PC-3 (cell line): Measurements from ENCODE around the gene CHST14. TPM values are rescaled to one million over a fixed set of nuclear protein-coding genes. Genes with fewer than 3 reads are reported as not detected.

Experiments
- ATAC-seq: fragments of 200-7000 bp; cut with Tn5 transposase; 2 replicates; pipeline ENCODE4 v1.9.1; 2020; ENCODE audit warnings: mild to moderate bottlenecking, moderate library complexity
- BruUV-seq: library from RNA; stranded (reverse); fragments of 400-500 nt; replicated peaks from 2 replicates; lab custom pipeline; 2021; lab: Mats Ljungman, UMichigan
- CTCF ChIA-PET: fragments of 300-600 bp; sonication (Branson Sonifier 250); formaldehyde crosslinking; loops from one replicate; lab custom pipeline; 2022; ENCODE audit warnings: antibody characterized with exemption; lab: Charles Lee
- POLR2A ChIA-PET: fragments of 300-600 bp; sonication (Branson Sonifier 250); formaldehyde crosslinking; loops from one replicate; lab custom pipeline; 2022; ENCODE audit warnings: antibody characterized with exemption; ENCODE audit not compliant: unreplicated experiment; lab: Charles Lee
- DNase-seq: peaks from one replicate; pipeline ENCODE4 v3.0.0-alpha.2; 2015
- H2AFZ ChIP-seq: fragments of 300-600 bp; sonication (generic); 2 replicates; pipeline ENCODE4 v1.6.0; 2016; ENCODE audit warnings: antibody characterized with exemption, low read length
- H3F3A ChIP-seq: fragments of 300-600 bp; sonication (generic); one replicate; pipeline ENCODE4 v1.6.0; 2017; ENCODE audit warnings: antibody characterized with exemption, low read length, control low read depth, mild to moderate bottlenecking; ENCODE audit not compliant: unreplicated experiment
- H3K27ac ChIP-seq: fragments of 300-600 bp; sonication (generic); 2 replicates; pipeline ENCODE4 v1.5.1; 2016; ENCODE audit warnings: mild to moderate bottlenecking, low read length
- H3K27me3 ChIP-seq: fragments of 300-600 bp; sonication (generic); 2 replicates; pipeline ENCODE4 v1.6.1; 2016; ENCODE audit warnings: low read length, mixed read lengths
- H3K36me3 ChIP-seq: fragments of 300-600 bp; sonication (generic); 2 replicates; pipeline ENCODE4 v1.6.1; 2016; ENCODE audit warnings: low read depth, mixed run types, low read length, mixed read lengths
- H3K4me1 ChIP-seq: fragments of 300-600 bp; sonication (generic); 2 replicates; pipeline ENCODE4 v1.5.1; 2016; ENCODE audit warnings: low read length; ENCODE audit not compliant: insufficient read depth
- H3K4me2 ChIP-seq: fragments of 300-600 bp; sonication (generic); 2 replicates; pipeline ENCODE4 v1.6.0; 2016; ENCODE audit warnings: low read length
- H3K4me3 ChIP-seq: fragments of 300-600 bp; sonication (generic); 2 replicates; pipeline ENCODE4 v1.5.1; 2016; ENCODE audit warnings: mild to moderate bottlenecking, low read length, mixed read lengths
- H3K79me2 ChIP-seq: fragments of 300-600 bp; sonication (generic); 2 replicates; pipeline ENCODE4 v1.6.1; 2017; ENCODE audit warnings: low read length, mixed read lengths
- H3K9ac ChIP-seq: fragments of 300-600 bp; sonication (generic); 2 replicates; pipeline ENCODE4 v1.6.0; 2016; ENCODE audit warnings: mild to moderate bottlenecking, low read length
- H3K9me2 ChIP-seq: fragments of 300-600 bp; sonication (generic); replicated peaks from 2 replicates; pipeline ENCODE4 v1.6.1; 2016; ENCODE audit warnings: mixed run types, low read length, mixed read lengths
- H3K9me3 ChIP-seq: fragments of 300-600 bp; sonication (generic); 2 replicates; pipeline ENCODE4 v1.6.1; 2016; ENCODE audit warnings: low read length, mixed read lengths
- H4K20me1 ChIP-seq: fragments of 300-600 bp; sonication (generic); 2 replicates; pipeline ENCODE4 v1.6.1; 2016; ENCODE audit warnings: low read length, mixed read lengths
- CTCF ChIP-seq: fragments of 300-600 bp; sonication (generic); conservative IDR thresholded peaks from 2 replicates; pipeline ENCODE4 v1.5.1; 2017; ENCODE audit warnings: antibody characterized with exemption, low read depth, mild to moderate bottlenecking, low read length
- EZH2 ChIP-seq: fragments of 300-600 bp; sonication (generic); IDR thresholded peaks from one replicate; pipeline ENCODE4 v1.6.1; 2017; ENCODE audit warnings: antibody characterized with exemption, mild to moderate bottlenecking, low read length; ENCODE audit not compliant: unreplicated experiment
- EZH2phosphoT487 ChIP-seq: fragments of 300-600 bp; sonication (generic); IDR thresholded peaks from 2 replicates; pipeline ENCODE4 v1.6.1; 2018; ENCODE audit warnings: mild to moderate bottlenecking, antibody characterized with exemption, low read length, borderline replicate concordance
- intact Hi-C: fragments of 100-400 bp; cut with micrococcal nuclease; formaldehyde crosslinking; loops from 2 replicates; pipeline ENCODE4 v1.9.0; 2023
- total RNA-seq: library from RNA; depleted of rRNA; stranded (reverse); fragments of >200 nt; gene quantifications from 2 replicates; pipeline ENCODE4 v1.2.3, GENCODE V29; 2014; rRNA removed

The CHST14 gene
- total RNA-seq, 1 experiment from 2014 or later: 13.0 TPM

- Histone ChIP-seq H3K4me2 (no peak overlapping the region), H3K9me2 (no peaks in the 10 kb centered on the region), H3K9me3 (no peaks in the 10 kb centered on the region), H3K27ac (no peak overlapping the region), H4K20me1 (no peaks in the 10 kb centered on the region), H3K9ac (no peak overlapping the region), H3K36me3 (no peaks in the 10 kb centered on the region), H2AFZ (no peak overlapping the region), H3K27me3 (no peaks in the 10 kb centered on the region), H3K79me2 (no peaks in the 10 kb centered on the region), H3F3A (no peaks in the 10 kb centered on the region), H3K4me3 (no peak overlapping the region), H3K4me1 (peaks cover 10% of the 10 kb centered on the region; the same call in 1 of the 2 replicates)
- DNase-seq (no peak), ATAC-seq (no peak)
- TF ChIP-seq EZH2 (no peak), EZH2phosphoT487 (no peak), CTCF (no peak)
- intact Hi-C loops: loop anchor here (10.0 kb wide), 1 partner anchor 161 kb away; no protein-coding TSS in a partner anchor
- BruUV-seq: no TSS peak
- ChIA-PET CTCF (no interaction called here), POLR2A (no interaction called here)
These were observed 42.8 kb downstream of the CHST14 start for GRCh38 chr15:40513609-40514008.

- Histone ChIP-seq H3F3A (no peaks in the 10 kb centered on the region), H3K4me2 (no peak overlapping the region), H3K9me2 (no peaks in the 10 kb centered on the region), H3K79me2 (no peaks in the 10 kb centered on the region), H3K27me3 (no peaks in the 10 kb centered on the region), H4K20me1 (no peaks in the 10 kb centered on the region), H3K4me3 (no peak overlapping the region), H2AFZ (no peak overlapping the region), H3K36me3 (no peaks in the 10 kb centered on the region), H3K4me1 (peaks cover 13% of the 10 kb centered on the region), H3K27ac (no peak overlapping the region), H3K9ac (no peak overlapping the region), H3K9me3 (no peaks in the 10 kb centered on the region)
- no TSS peak for BruUV-seq
- ChIA-PET CTCF (interaction anchor here (0.7 kb wide), 1 partner anchor 77 kb away, joined by 4 read pairs; no protein-coding TSS in a partner anchor), POLR2A (no interaction called here)
- no peak for ATAC-seq
- intact Hi-C loops: loop anchor here (10.0 kb wide), 1 partner anchor 158 kb away; no protein-coding TSS in a partner anchor
- DNase-seq: no peak
- TF ChIP-seq EZH2phosphoT487: no peak
- no peak for TF ChIP-seq CTCF
- TF ChIP-seq EZH2: no peak
These were observed 45.5 kb downstream of the CHST14 start for GRCh38 chr15:40516322-40516721.

Other genes with a start within 250 kb of the CHST14 start
- gene PAK6, start 231.9 kb upstream of the CHST14 start, total RNA-seq: 30.4 TPM in 2 replicates
- gene ANKRD63, start 187.9 kb upstream of the CHST14 start, total RNA-seq: 1.2 and 1.4 TPM in 2 replicates
- gene PLCB2, start 163.0 kb upstream of the CHST14 start, total RNA-seq: 1.3 and 3.2 TPM in 2 replicates
- 22.1 and 32.1 TPM in 2 replicates for gene INAFM2, start 147.3 kb upstream of the CHST14 start, total RNA-seq
- 56.1 and 101 TPM in 2 replicates for gene CCDC9B, start 130.0 kb upstream of the CHST14 start, total RNA-seq
- not detected in 2 replicates for gene PHGR1, start 120.0 kb upstream of the CHST14 start, total RNA-seq
- gene DISP2, start 112.8 kb upstream of the CHST14 start, total RNA-seq: 0.87 and 2.7 TPM in 2 replicates
- gene KNSTRN, start 88.3 kb upstream of the CHST14 start, total RNA-seq: 115 and 125 TPM in 2 replicates
- 58.9 and 59.4 TPM in 2 replicates for gene IVD, start 65.2 kb upstream of the CHST14 start, total RNA-seq
- gene BAHD1, start 30.0 kb upstream of the CHST14 start, total RNA-seq: 18.8 and 19.9 TPM in 2 replicates
- gene CCDC32, start 94.1 kb downstream of the CHST14 start, total RNA-seq: 16.1 and 19.9 TPM in 2 replicates
- 22.2 and 24.4 TPM in 2 replicates for gene RPUSD2, start 98.3 kb downstream of the CHST14 start, total RNA-seq
- gene KNL1, start 123.3 kb downstream of the CHST14 start, total RNA-seq: 33.5 and 33.8 TPM in 2 replicates
- gene RAD51, start 224.2 kb downstream of the CHST14 start, total RNA-seq: 17.3 and 21.9 TPM in 2 replicates